H1 (cell line): ENCODE measurements around the gene CD37. TPM values are rescaled to one million over a fixed set of nuclear protein-coding genes. Genes with fewer than 3 reads are reported as not detected.

Experiments used
- CTCF ChIA-PET: fragments of 300-600 bp; sonication (Branson Sonifier 250); formaldehyde crosslinking; loops from one replicate; lab custom pipeline; 2021; ENCODE audit not compliant: partially characterized antibody; lab: Charles Lee
- POLR2A ChIA-PET: fragments of 300-600 bp; sonication (Branson Sonifier 250); formaldehyde crosslinking; loops from one replicate; lab custom pipeline; 2021; ENCODE audit warnings: inconsistent platforms; ENCODE audit not compliant: partially characterized antibody; lab: Charles Lee
- DNase-seq, 2 experiments: peaks; one replicate each; pipeline versions ENCODE4 v3.0.0 to v3.0.0-alpha.2; 2010 to 2022; ENCODE audit warnings: low spot score in 2 of 2, low read depth in 1 of 2, mixed read lengths in 1 of 2
- FAIRE-seq: peaks from 2 replicates; lab custom pipeline; 2011; peaks lifted over from hg19 to GRCh38; lab: Jason Lieb, UNC
- H2AFZ ChIP-seq: 2 replicates; pipeline ENCODE4 v1.8.1; 2012; ENCODE audit warnings: low read length, inconsistent platforms
- H2AK5ac ChIP-seq: 2 replicates; pipeline ENCODE4 v1.6.1; 2013; ENCODE audit warnings: low read depth, low read length
- H2BK120ac ChIP-seq: replicated peaks from 2 replicates; pipeline ENCODE3; 2013; ENCODE audit warnings: low read depth, low read length, inconsistent platforms
- H2BK12ac ChIP-seq: 2 replicates; pipeline ENCODE4 v1.6.1; 2013; ENCODE audit warnings: low read depth, low read length
- H2BK15ac ChIP-seq: 2 replicates; pipeline ENCODE4 v1.6.1; 2013; ENCODE audit warnings: low read length
- H2BK20ac ChIP-seq: 2 replicates; pipeline ENCODE4 v1.6.1; 2013; ENCODE audit warnings: low read length
- H2BK5ac ChIP-seq: 2 replicates; pipeline ENCODE4 v1.6.1; 2013; ENCODE audit warnings: low read depth, low read length
- H3K14ac ChIP-seq: 2 replicates; pipeline ENCODE4 v1.6.1; 2013; ENCODE audit warnings: inconsistent platforms; ENCODE audit not compliant: insufficient read length
- H3K18ac ChIP-seq: 2 replicates; pipeline ENCODE4 v1.6.1; 2013; ENCODE audit warnings: low read length; ENCODE audit errors: extremely low read depth
- H3K23ac ChIP-seq: 2 replicates; pipeline ENCODE4 v1.6.1; 2013; ENCODE audit warnings: inconsistent platforms; ENCODE audit not compliant: insufficient read length
- H3K23me2 ChIP-seq: 2 replicates; pipeline ENCODE4 v1.6.1; 2013; ENCODE audit warnings: low read depth, low read length
- H3K27ac ChIP-seq: 2 replicates; pipeline ENCODE4 v1.6.1; 2011; ENCODE audit warnings: low read depth, low read length, inconsistent platforms
- H3K27me3 ChIP-seq, 4 experiments: replicated peaks in 1 of 4; 1 replicate in 1 of 4; 2 replicates in 3 of 4; pipeline versions ENCODE4 v1.6.1 to v1.8.1; 2011 to 2013; ENCODE audit warnings: low read length in 3 of 4, mild to moderate bottlenecking in 3 of 4, inconsistent platforms in 2 of 4, mixed read lengths in 2 of 4, moderate library complexity in 1 of 4; ENCODE audit not compliant: control insufficient read depth in 3 of 4, insufficient read depth in 3 of 4; ENCODE audit errors: extremely low read depth in 1 of 4
- H3K36me3 ChIP-seq, 4 experiments: 2 replicates each; pipeline versions ENCODE4 v1.6.1 to v1.8.1; 2011 to 2013; ENCODE audit warnings: mild to moderate bottlenecking in 4 of 4, low read length in 3 of 4, moderate library complexity in 2 of 4, control low read depth in 1 of 4, inconsistent platforms in 1 of 4; ENCODE audit not compliant: insufficient read depth in 4 of 4, control insufficient read depth in 2 of 4
- H3K4ac ChIP-seq: replicated peaks from 2 replicates; pipeline ENCODE3; 2013; ENCODE audit warnings: low read length, low read depth, mixed read lengths, inconsistent platforms; ENCODE audit not compliant: insufficient read length
- H3K4me1 ChIP-seq, 4 experiments: replicated peaks in 1 of 4; 1 replicate in 1 of 4; 2 replicates in 3 of 4; pipeline versions ENCODE4 v1.6.1 to v1.8.1; 2011 to 2013; ENCODE audit warnings: low read length in 3 of 4, inconsistent platforms in 2 of 4, mixed read lengths in 1 of 4; ENCODE audit not compliant: insufficient read depth in 4 of 4, control insufficient read depth in 3 of 4
- H3K4me2 ChIP-seq, 2 experiments: 2 replicates each; pipeline versions ENCODE4 v1.6.1 to v1.8.1; 2011 to 2013; ENCODE audit warnings: low read depth in 2 of 2, low read length in 2 of 2, control low read depth in 1 of 2, inconsistent platforms in 1 of 2, mild to moderate bottlenecking in 1 of 2; ENCODE audit not compliant: insufficient read depth in 1 of 2
- H3K4me3 ChIP-seq, 4 experiments: fragments of 200-600, 300-600 bp in 1 of 4; sonication (generic), shearing (Covaris generic), sonication (Bioruptor Twin) in 1 of 4; 2 replicates each; pipeline versions ENCODE4 v1.5.1 to v1.8.1; 2011 to 2016; ENCODE audit warnings: low read length in 4 of 4, low read depth in 3 of 4, control low read depth in 2 of 4, inconsistent platforms in 2 of 4, mild to moderate bottlenecking in 2 of 4, mixed read lengths in 1 of 4, moderate library complexity in 1 of 4; ENCODE audit not compliant: insufficient read depth in 2 of 4; ENCODE audit errors: extremely low read depth in 1 of 4
- H3K56ac ChIP-seq: replicated peaks from 2 replicates; pipeline ENCODE3; 2013; ENCODE audit warnings: low read depth, mild to moderate bottlenecking, mixed read lengths, low read length, inconsistent platforms; ENCODE audit not compliant: insufficient read length
- H3K79me1 ChIP-seq: 2 replicates; pipeline ENCODE4 v1.6.1; 2013; ENCODE audit warnings: low read depth, low read length, control low read depth
- H3K79me2 ChIP-seq, 2 experiments: 2 replicates each; pipeline versions ENCODE4 v1.6.1 to v1.8.1; 2012 to 2013; ENCODE audit warnings: low read length in 2 of 2, mild to moderate bottlenecking in 2 of 2, inconsistent platforms in 1 of 2; ENCODE audit not compliant: insufficient read depth in 2 of 2, control insufficient read depth in 1 of 2
- H3K9ac ChIP-seq, 4 experiments: replicated peaks in 1 of 4; 1 replicate in 1 of 4; 2 replicates in 3 of 4; pipeline versions ENCODE4 v1.6.1 to v1.8.1; 2011 to 2013; ENCODE audit warnings: low read depth in 3 of 4, low read length in 3 of 4, control low read depth in 2 of 4, mild to moderate bottlenecking in 2 of 4, moderate library complexity in 2 of 4, inconsistent platforms in 1 of 4; ENCODE audit errors: extremely low read depth in 1 of 4
- H3K9me3 ChIP-seq, 2 experiments: 2 replicates each; pipeline versions ENCODE4 v1.6.1 to v1.8.1; 2012 to 2013; ENCODE audit warnings: mild to moderate bottlenecking in 2 of 2, moderate library complexity in 2 of 2, control low read depth in 1 of 2, inconsistent platforms in 1 of 2, low read depth in 1 of 2, low read length in 1 of 2, mixed read lengths in 1 of 2; ENCODE audit not compliant: insufficient read depth in 2 of 2
- H4K20me1 ChIP-seq, 2 experiments: replicated peaks in 1 of 2; 2 replicates each; pipeline versions ENCODE3 to v1.8.1; 2011 to 2013; ENCODE audit warnings: inconsistent platforms in 2 of 2, low read length in 2 of 2, mild to moderate bottlenecking in 1 of 2; ENCODE audit not compliant: insufficient read depth in 2 of 2, control insufficient read depth in 1 of 2
- H4K5ac ChIP-seq: 2 replicates; pipeline ENCODE4 v1.6.1; 2013; ENCODE audit warnings: low read length, low read depth, mixed read lengths, inconsistent platforms; ENCODE audit not compliant: insufficient read length
- H4K8ac ChIP-seq: 2 replicates; pipeline ENCODE4 v1.8.0; 2013; ENCODE audit warnings: mild to moderate bottlenecking, moderate library complexity, low read length, inconsistent platforms; ENCODE audit not compliant: insufficient read depth; ENCODE audit errors: extremely low read depth
- H4K91ac ChIP-seq: replicated peaks from 2 replicates; pipeline ENCODE3; 2013; ENCODE audit warnings: low read length, mixed read lengths, inconsistent platforms; ENCODE audit not compliant: insufficient read length
- ATF3 ChIP-seq: IDR thresholded peaks from 2 replicates; pipeline ENCODE4 v1.6.1; 2011; ENCODE audit warnings: low read depth, mild to moderate bottlenecking, low read length; ENCODE audit not compliant: insufficient read depth
- BACH1 ChIP-seq: IDR thresholded peaks from 2 replicates; pipeline ENCODE4 v1.6.1; 2012; ENCODE audit warnings: low read length, improper control_type of control experiment
- BCL11A ChIP-seq, 2 experiments: IDR thresholded peaks; one replicate each; pipeline ENCODE4 v1.6.1; 2011; ENCODE audit warnings: low read depth in 2 of 2, low read length in 2 of 2, mild to moderate bottlenecking in 2 of 2
- BRCA1 ChIP-seq: IDR thresholded peaks from 2 replicates; pipeline ENCODE4 v1.6.1; 2012; ENCODE audit warnings: low read depth, low read length, improper control_type of control experiment
- CHD1 ChIP-seq: IDR thresholded peaks from 2 replicates; pipeline ENCODE4 v1.6.1; 2012; ENCODE audit warnings: low read depth, low read length, improper control_type of control experiment
- CREB1 ChIP-seq: IDR thresholded peaks from 2 replicates; pipeline ENCODE4 v1.6.1; 2012; ENCODE audit warnings: inconsistent platforms
- EGR1 ChIP-seq: IDR thresholded peaks from 2 replicates; pipeline ENCODE4 v1.6.1; 2011; ENCODE audit warnings: low read depth, low read length, borderline replicate concordance
- KDM1A ChIP-seq: fragments of 200-600, 300-600 bp; sonication (generic); IDR thresholded peaks from 2 replicates; pipeline ENCODE4 v1.7.1; 2016; ENCODE audit warnings: mild to moderate bottlenecking, low read length, borderline replicate concordance
- MAFK ChIP-seq: IDR thresholded peaks from 2 replicates; pipeline ENCODE4 v1.6.1; 2012; ENCODE audit warnings: low read depth, mild to moderate bottlenecking, improper control_type of control experiment, low read length
- NANOG ChIP-seq: IDR thresholded peaks from 2 replicates; pipeline ENCODE4 v1.6.1; 2011; ENCODE audit warnings: low read length, low read depth, mild to moderate bottlenecking, inconsistent platforms; ENCODE audit not compliant: insufficient read depth, poor library complexity, severe bottlenecking
- POLR2AphosphoS5 ChIP-seq: IDR thresholded peaks from 2 replicates; pipeline ENCODE4 v1.6.1; 2011; ENCODE audit warnings: low read depth, low read length
- POU5F1 ChIP-seq: IDR thresholded peaks from 2 replicates; pipeline ENCODE4 v1.6.1; 2011; ENCODE audit warnings: low read depth, mild to moderate bottlenecking, low read length, moderate library complexity
- SIRT6 ChIP-seq: IDR thresholded peaks from one replicate; pipeline ENCODE4 v1.7.1; 2012; ENCODE audit warnings: low read length, inconsistent platforms
- TCF12 ChIP-seq: IDR thresholded peaks from 2 replicates; pipeline ENCODE4 v1.6.1; 2011; ENCODE audit warnings: low read depth, mild to moderate bottlenecking, low read length
- WGBS, 2 experiments: shearing (Covaris generic) in 1 of 2; methylation state at CpG; one replicate each; pipeline versions ENCODE4 v1.1.6 to v1.1.7; 2013 to 2015; ENCODE audit warnings: low lambda C conversion rate in 2 of 2, mixed read lengths in 2 of 2, inconsistent platforms in 1 of 2, low coverage in 1 of 2, missing lambda C conversion rate in 1 of 2; ENCODE audit not compliant: insufficient replicate concordance in 2 of 2, insufficient coverage in 1 of 2, insufficient read length in 1 of 2; ENCODE audit errors: extremely low coverage in 1 of 2, missing lambda C conversion rate in 1 of 2; 5-methylcytosine and 5-hydroxymethylcytosine counted together
- polyA plus RNA-seq, 7 experiments: library from polyadenylated mRNA; depleted of rRNA in 3 of 7; stranded (reverse) in 5 of 7; unstranded in 2 of 7; fragments of >200 nt in 5 of 7; fragments of 200-250 nt in 2 of 7; gene quantifications; 1 replicate in 5 of 7; 2 replicates in 1 of 7; 4 replicates in 1 of 7; pipeline versions ENCODE4 v1.2.1 to v1.2.3, GENCODE V29; 2011 to 2013; ENCODE audit warnings: missing spikeins in 2 of 7, mixed read lengths in 2 of 7
- total RNA-seq: library from RNA; stranded (reverse); fragmentation: NEBNext Ultra II Directional; extraction: Animal tissue kit (Norgen Biotek cat#: 25700); gene quantifications from 2 replicates; pipeline ENCODE4 v1.2.1, GENCODE V29; 2021

The CD37 gene
- total and polyA plus RNA-seq, 2 of the 8 experiments (the other 6 are each of a cell fraction or from before 2014, with no cell fraction given) = not detected

- H3K27ac ChIP-seq = no peak overlapping the region
- FAIRE-seq = no peak
- H3K4me1 ChIP-seq = peaks cover 0 to 13% (median 9%) of the 10 kb centered on the region in 4 experiments; a peak in 6 of 7 replicates
- no peak overlapping the region for H3K56ac ChIP-seq
- H4K5ac ChIP-seq = no peak overlapping the region
- no peaks in the 10 kb centered on the region for H3K79me2 ChIP-seq
- H2AFZ ChIP-seq = no peak overlapping the region
- H3K23ac ChIP-seq = no peak overlapping the region
- no peak for DNase-seq
- peaks cover 2 to 12% of the 10 kb centered on the region in 2 experiments for H4K20me1 ChIP-seq
- no peak for TF ChIP-seq POLR2AphosphoS5
- no peak for TF ChIP-seq EGR1
- TF ChIP-seq BCL11A (IDR thresholded peaks at IDR 0.05; ENCODE audit: low read depth in 2 of 2, low read length in 2 of 2) = no peak
- TF ChIP-seq KDM1A = no peak
- TF ChIP-seq TCF12 = no peak
- no peak for TF ChIP-seq BACH1
- TF ChIP-seq SIRT6 = no peak
- no peak for TF ChIP-seq ATF3
- no peak for TF ChIP-seq CHD1
- no peak for TF ChIP-seq POU5F1
- TF ChIP-seq BRCA1 = no peak
- TF ChIP-seq NANOG = no peak
- TF ChIP-seq CREB1 = no peak
- TF ChIP-seq MAFK = no peak
- H2BK120ac ChIP-seq = no peak overlapping the region
- no peak overlapping the region for H3K4me3 ChIP-seq
- no peaks in the 10 kb centered on the region for H3K79me1 ChIP-seq
- H2BK15ac ChIP-seq = no peak overlapping the region
- H3K27me3 ChIP-seq = peaks cover 0 to 10% (median 3%) of the 10 kb centered on the region in 4 experiments; a peak in 4 of 7 replicates
- H2BK20ac ChIP-seq = no peak overlapping the region
- no peak overlapping the region for H3K14ac ChIP-seq
- no peaks in the 10 kb centered on the region for H3K9me3 ChIP-seq
- WGBS, 2 experiments = 77% methylated on average over 8 of the region's 8 CpGs; no CpG with 5 or more reads in 1 of the 2 experiments
- ChIA-PET CTCF (interaction anchor here (1.0 to 1.7 kb wide), 4 partner anchors 32 to 108 kb away, joined by 3 to 4 read pairs (median 3); no protein-coding TSS in a partner anchor), POLR2A (interaction anchor here (0.9 kb wide), 2 partner anchors 11 to 90 kb away, joined by 3 read pairs; no protein-coding TSS in a partner anchor)
- H3K4ac ChIP-seq = no peak overlapping the region
- H4K91ac ChIP-seq = no peak overlapping the region
- H3K4me2 ChIP-seq = no peak overlapping the region
- peaks cover 10% of the 10 kb centered on the region for H3K23me2 ChIP-seq
- H3K9ac ChIP-seq = no peak overlapping the region
- H2BK5ac ChIP-seq = no peak overlapping the region
- H4K8ac ChIP-seq = no peak overlapping the region
- H3K36me3 ChIP-seq = 0 out of 8 replicates have a peak, but pooled peaks cover 0 to 5% (median 0%) of the 10 kb centered on the region in 4 experiments
- H2BK12ac ChIP-seq = no peak overlapping the region
- no peak overlapping the region for H2AK5ac ChIP-seq
- no peak overlapping the region; the same call in 1 of the 2 replicates for H3K18ac ChIP-seq
These were observed 1.4 kb upstream of the CD37 start for GRCh38 chr19:49333811-49334288.
